ENCODE data around the gene CDCP1.

Gene CDCP1

DNA sequence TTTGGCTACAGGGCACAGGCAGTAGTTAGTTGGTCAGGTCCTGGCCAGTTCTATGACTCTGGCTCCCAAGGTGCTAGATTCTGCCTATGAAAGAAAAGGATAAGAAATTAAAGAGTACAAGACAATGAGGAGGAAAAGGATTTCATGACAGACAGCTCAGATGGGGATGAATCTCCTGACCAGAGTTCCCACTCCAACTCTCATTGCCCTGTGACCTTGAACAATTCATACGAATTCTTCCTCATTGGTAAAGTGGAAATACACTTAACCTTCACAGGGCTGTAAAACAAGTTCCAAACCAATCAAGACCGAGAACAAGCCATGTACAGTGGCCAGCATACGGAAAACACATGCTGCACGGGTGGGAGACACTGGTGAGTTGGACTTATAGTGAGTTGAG is 96.4 kb downstream of the CDCP1 start:
- no peaks in the 10 kb centered on the region for H3K4me1 ChIP-seq (ENCODE audit: control insufficient read depth in 1 of 2, insufficient read depth in 2 of 2, low read length in 2 of 2)
- H3K36me3 ChIP-seq (ENCODE audit: control insufficient read depth in 1 of 2, insufficient read depth in 2 of 2, low read length in 2 of 2): no peaks in the 10 kb centered on the region
- no peak overlapping the region for H3K27ac ChIP-seq (ENCODE audit: low read depth, low read length)
- peaks cover 0 to 7% of the 10 kb centered on the region in 2 donors for H3K27me3 ChIP-seq (ENCODE audit: control insufficient read depth in 1 of 2, insufficient read depth in 2 of 2, low read length in 2 of 2)
- no peak overlapping the region for H3K4me3 ChIP-seq (ENCODE audit: low read depth in 1 of 2, low read length in 2 of 2)
- H3K9me3 ChIP-seq (ENCODE audit: control insufficient read depth in 1 of 2, low read length in 2 of 2): no peaks in the 10 kb centered on the region
- H3K9ac ChIP-seq (ENCODE audit: low read depth in 1 of 2, low read length in 2 of 2): no peak overlapping the region

- Histone ChIP-seq H3K9me3 (ENCODE audit: control insufficient read depth in 1 of 2, low read length in 2 of 2) (no peaks in the 10 kb centered on the region), H3K27me3 (ENCODE audit: control insufficient read depth in 1 of 2, insufficient read depth in 2 of 2, low read length in 2 of 2) (peaks cover 0 to 7% of the 10 kb centered on the region in 2 donors), H3K36me3 (ENCODE audit: control insufficient read depth in 1 of 2, insufficient read depth in 2 of 2, low read length in 2 of 2) (no peaks in the 10 kb centered on the region), H3K4me3 (ENCODE audit: low read depth in 1 of 2, low read length in 2 of 2) (no peak overlapping the region), H3K4me1 (ENCODE audit: control insufficient read depth in 1 of 2, insufficient read depth in 2 of 2, low read length in 2 of 2) (no peaks in the 10 kb centered on the region), H3K9ac (ENCODE audit: low read depth in 1 of 2, low read length in 2 of 2) (no peak overlapping the region), H3K27ac (ENCODE audit: low read depth, low read length) (no peak overlapping the region)
Observed at GRCh38 chr3:45048244-45048643, 97.9 kb downstream of the CDCP1 start.

DNA sequence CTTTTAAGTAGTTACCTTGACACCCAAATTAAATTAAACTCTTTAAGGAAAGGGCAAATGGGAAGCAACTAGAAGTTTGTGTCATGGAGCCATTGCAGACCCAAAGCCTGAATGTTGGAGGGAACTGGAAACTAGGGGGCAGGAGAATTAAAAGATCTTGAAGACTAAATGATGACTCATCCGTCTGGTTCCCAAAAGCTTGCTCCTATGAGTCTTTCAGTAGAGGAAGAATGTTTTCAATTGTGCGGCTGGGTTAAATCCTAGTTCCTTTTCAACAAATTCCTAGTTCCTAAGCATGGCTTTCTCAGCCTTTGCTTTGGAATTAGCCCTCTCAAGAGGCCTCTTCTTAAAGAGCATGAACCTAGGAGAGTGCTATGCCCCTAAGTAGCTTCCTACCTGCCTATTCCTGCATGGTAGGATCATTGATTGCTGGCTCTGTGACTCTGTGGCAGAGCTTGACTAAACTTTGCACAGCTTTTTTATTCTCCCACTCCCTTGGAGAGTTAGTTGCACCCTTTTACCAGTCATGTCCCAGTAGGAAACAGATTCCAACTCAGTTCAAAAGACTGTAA is 102.4 kb downstream of the CDCP1 start:
- Histone ChIP-seq H3K36me3 (ENCODE audit: control insufficient read depth in 1 of 2, insufficient read depth in 2 of 2, low read length in 2 of 2) (no peaks in the 10 kb centered on the region), H3K27me3 (ENCODE audit: control insufficient read depth in 1 of 2, insufficient read depth in 2 of 2, low read length in 2 of 2) (peaks cover 0 to 7% of the 10 kb centered on the region in 2 donors), H3K4me1 (ENCODE audit: control insufficient read depth in 1 of 2, insufficient read depth in 2 of 2, low read length in 2 of 2) (peaks cover 0 to 5% of the 10 kb centered on the region in 2 donors), H3K9me3 (ENCODE audit: control insufficient read depth in 1 of 2, low read length in 2 of 2) (no peaks in the 10 kb centered on the region), H3K4me3 (ENCODE audit: low read depth in 1 of 2, low read length in 2 of 2) (no peak overlapping the region), H3K27ac (ENCODE audit: low read depth, low read length) (no peak overlapping the region), H3K9ac (ENCODE audit: low read depth in 1 of 2, low read length in 2 of 2) (no peak overlapping the region)

DNA sequence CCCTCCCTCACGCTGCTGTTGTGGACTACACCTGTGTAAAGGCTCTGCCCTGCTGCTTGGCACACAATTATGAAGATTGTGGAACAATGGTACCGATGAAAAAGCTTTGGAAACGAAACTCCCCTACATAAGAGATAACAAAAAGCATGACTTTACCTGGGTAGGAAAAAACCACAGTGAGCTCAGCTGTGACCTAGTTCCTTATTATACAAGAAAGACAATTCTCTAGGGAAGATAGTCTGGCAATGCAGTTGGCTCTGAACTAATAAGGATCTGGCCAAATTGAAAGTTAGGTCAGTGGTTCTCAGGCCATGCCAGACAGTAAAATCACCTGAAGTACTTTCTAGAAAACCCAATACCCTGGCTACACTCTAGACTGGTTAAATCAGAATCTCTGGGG is 104.0 kb downstream of the CDCP1 start:
- peaks cover 0 to 8% of the 10 kb centered on the region in 2 donors for H3K4me1 ChIP-seq (ENCODE audit: control insufficient read depth in 1 of 2, insufficient read depth in 2 of 2, low read length in 2 of 2)
- H3K27ac ChIP-seq (ENCODE audit: low read depth, low read length): no peak overlapping the region
- no peak overlapping the region for H3K4me3 ChIP-seq (ENCODE audit: low read depth in 1 of 2, low read length in 2 of 2)

DNA sequence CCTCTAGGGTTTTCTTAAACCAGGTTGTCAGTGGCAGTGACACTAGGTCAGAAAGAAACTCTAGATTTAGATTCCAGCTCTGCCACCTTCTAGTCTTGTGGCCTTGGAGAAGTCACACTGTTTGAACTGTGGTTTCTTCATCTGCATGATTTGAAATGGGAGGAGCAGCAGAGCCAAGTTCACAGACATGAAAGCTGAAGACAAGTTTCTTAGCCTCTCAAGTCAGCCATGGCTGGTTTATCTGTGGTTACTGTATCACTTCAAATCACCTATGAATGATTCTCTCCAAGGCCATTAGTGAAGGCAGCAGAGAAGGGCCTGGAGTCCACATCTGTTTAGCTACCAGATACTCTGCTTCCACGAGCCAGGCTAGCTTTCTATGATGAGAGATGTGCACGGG is 104.5 kb downstream of the CDCP1 start:
- H3K36me3 ChIP-seq (ENCODE audit: control insufficient read depth in 1 of 2, insufficient read depth in 2 of 2, low read length in 2 of 2): no peaks in the 10 kb centered on the region
- no peak overlapping the region for H3K9ac ChIP-seq (ENCODE audit: low read depth in 1 of 2, low read length in 2 of 2)
- peaks cover 6 to 8% of the 10 kb centered on the region in 2 donors for H3K27me3 ChIP-seq (ENCODE audit: control insufficient read depth in 1 of 2, insufficient read depth in 2 of 2, low read length in 2 of 2)
- peaks cover 0 to 8% of the 10 kb centered on the region in 2 donors for H3K4me1 ChIP-seq (ENCODE audit: control insufficient read depth in 1 of 2, insufficient read depth in 2 of 2, low read length in 2 of 2)
- no peaks in the 10 kb centered on the region for H3K9me3 ChIP-seq (ENCODE audit: control insufficient read depth in 1 of 2, low read length in 2 of 2)
- no peak overlapping the region for H3K27ac ChIP-seq (ENCODE audit: low read depth, low read length)
- H3K4me3 ChIP-seq (ENCODE audit: low read depth in 1 of 2, low read length in 2 of 2): no peak overlapping the region

More for the DNA sequence above, 104.0 kb downstream of the CDCP1 start:
- no peaks in the 10 kb centered on the region for H3K9me3 ChIP-seq (ENCODE audit: control insufficient read depth in 1 of 2, low read length in 2 of 2)
- H3K27me3 ChIP-seq (ENCODE audit: control insufficient read depth in 1 of 2, insufficient read depth in 2 of 2, low read length in 2 of 2): peaks cover 1 to 3% of the 10 kb centered on the region in 2 donors
- no peak overlapping the region for H3K9ac ChIP-seq (ENCODE audit: low read depth in 1 of 2, low read length in 2 of 2)
- H3K36me3 ChIP-seq (ENCODE audit: control insufficient read depth in 1 of 2, insufficient read depth in 2 of 2, low read length in 2 of 2): no peaks in the 10 kb centered on the region

DNA sequence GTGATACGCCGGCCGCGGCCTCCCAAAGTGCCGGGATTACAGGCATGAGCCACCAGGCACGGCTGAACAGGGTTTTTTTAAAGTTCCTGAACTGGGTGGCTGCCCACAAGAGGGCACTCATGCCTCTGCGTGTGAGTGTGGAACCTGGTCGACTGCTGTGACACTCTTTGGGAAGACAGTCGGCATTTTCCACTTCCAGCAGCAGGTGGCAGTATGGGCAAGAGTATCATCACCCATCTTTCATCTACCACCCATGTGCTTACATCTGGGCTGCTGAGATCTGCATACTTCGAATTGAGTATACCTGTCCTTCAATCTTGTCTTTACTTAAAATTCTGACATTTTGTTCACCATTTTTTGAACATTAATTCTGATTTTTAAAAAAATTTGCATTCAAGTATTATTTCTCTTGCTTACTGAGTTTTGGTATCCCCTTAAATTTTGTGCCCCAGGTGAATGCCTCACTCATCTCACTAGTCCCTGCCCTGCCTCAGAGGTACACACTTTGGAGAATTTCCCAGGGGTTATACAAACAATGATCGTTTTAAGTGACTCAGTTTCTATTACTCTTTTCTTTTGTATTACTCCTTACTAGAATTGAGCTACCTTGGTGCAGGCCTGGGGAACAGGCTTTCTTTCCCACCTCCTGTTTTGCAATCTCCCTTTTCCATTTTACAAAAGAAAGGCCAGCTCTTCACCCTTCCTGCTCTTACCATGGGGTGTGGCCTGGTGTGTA is 108.3 kb downstream of the CDCP1 start:
- H3K36me3 ChIP-seq (ENCODE audit: control insufficient read depth in 1 of 2, insufficient read depth in 2 of 2, low read length in 2 of 2): no peaks in the 10 kb centered on the region
- H3K4me1 ChIP-seq (ENCODE audit: control insufficient read depth in 1 of 2, insufficient read depth in 2 of 2, low read length in 2 of 2): peaks cover 12 to 29% of the 10 kb centered on the region in 2 donors
- H3K4me3 ChIP-seq (ENCODE audit: low read depth in 1 of 2, low read length in 2 of 2): no peak overlapping the region
- H3K9ac ChIP-seq (ENCODE audit: low read depth in 1 of 2, low read length in 2 of 2): no peak overlapping the region
- peaks cover 7 to 14% of the 10 kb centered on the region in 2 donors for H3K27me3 ChIP-seq (ENCODE audit: control insufficient read depth in 1 of 2, insufficient read depth in 2 of 2, low read length in 2 of 2)
- H3K9me3 ChIP-seq (ENCODE audit: control insufficient read depth in 1 of 2, low read length in 2 of 2): no peaks in the 10 kb centered on the region
- H3K27ac ChIP-seq (ENCODE audit: low read depth, low read length): no peak overlapping the region

GRCh38 chr3:45035441-45036301 is 110.5 kb downstream of the CDCP1 start:
- Histone ChIP-seq H3K4me3 (ENCODE audit: low read depth in 1 of 2, low read length in 2 of 2) (peak overlapping the region; percentile 47 to 50), H3K36me3 (ENCODE audit: control insufficient read depth in 1 of 2, insufficient read depth in 2 of 2, low read length in 2 of 2) (no peaks in the 10 kb centered on the region), H3K27me3 (ENCODE audit: control insufficient read depth in 1 of 2, insufficient read depth in 2 of 2, low read length in 2 of 2) (peaks cover 7 to 14% of the 10 kb centered on the region in 2 donors), H3K4me1 (ENCODE audit: control insufficient read depth in 1 of 2, insufficient read depth in 2 of 2, low read length in 2 of 2) (peaks cover 12 to 24% of the 10 kb centered on the region in 2 donors), H3K9me3 (ENCODE audit: control insufficient read depth in 1 of 2, low read length in 2 of 2) (no peaks in the 10 kb centered on the region), H3K9ac (ENCODE audit: low read depth in 1 of 2, low read length in 2 of 2) (peak overlapping the region in 1 of 2 donors; percentile 3), H3K27ac (ENCODE audit: low read depth, low read length) (no peak overlapping the region)

DNA sequence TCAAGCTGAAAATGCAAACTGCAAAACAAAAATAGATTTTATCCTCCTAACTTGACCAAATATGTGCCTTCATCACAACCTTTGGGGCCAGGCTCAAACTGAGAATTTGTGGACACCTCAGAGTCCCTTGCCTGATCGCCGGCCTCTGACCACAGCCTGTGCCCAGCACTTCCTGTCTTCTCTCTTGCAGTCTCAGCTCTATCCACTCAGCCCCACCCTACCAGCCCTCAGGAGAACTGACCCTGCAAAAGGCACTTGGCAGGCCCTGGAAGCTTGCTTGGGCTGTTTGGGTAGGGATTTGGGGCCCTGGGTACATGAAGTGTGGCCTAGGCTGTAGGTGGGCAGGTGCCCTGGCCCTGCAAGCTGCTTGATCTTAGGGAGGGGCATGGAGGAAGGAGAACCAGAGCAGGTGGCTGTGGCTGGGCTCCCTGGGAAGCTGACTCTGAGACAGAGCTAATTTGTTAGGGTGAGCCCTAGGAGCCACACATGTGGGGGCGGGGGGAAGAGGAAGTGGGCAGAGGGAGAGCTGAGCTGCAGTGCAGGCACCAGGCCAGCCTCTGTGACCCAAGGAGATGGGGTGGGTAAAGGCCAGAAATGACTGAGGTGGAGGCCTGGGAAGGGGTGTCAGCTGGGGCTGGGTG is 111.4 kb downstream of the CDCP1 start:
- Histone ChIP-seq H3K4me1 (ENCODE audit: control insufficient read depth in 1 of 2, insufficient read depth in 2 of 2, low read length in 2 of 2) (peaks cover 12 to 24% of the 10 kb centered on the region in 2 donors), H3K27me3 (ENCODE audit: control insufficient read depth in 1 of 2, insufficient read depth in 2 of 2, low read length in 2 of 2) (peaks cover 7 to 14% of the 10 kb centered on the region in 2 donors), H3K27ac (ENCODE audit: low read depth, low read length) (no peak overlapping the region), H3K4me3 (ENCODE audit: low read depth in 1 of 2, low read length in 2 of 2) (peak overlapping the region in 1 of 2 donors; percentile 35), H3K36me3 (ENCODE audit: control insufficient read depth in 1 of 2, insufficient read depth in 2 of 2, low read length in 2 of 2) (no peaks in the 10 kb centered on the region), H3K9me3 (ENCODE audit: control insufficient read depth in 1 of 2, low read length in 2 of 2) (no peaks in the 10 kb centered on the region), H3K9ac (ENCODE audit: low read depth in 1 of 2, low read length in 2 of 2) (no peak overlapping the region)

- Histone ChIP-seq H3K27me3 (ENCODE audit: control insufficient read depth in 1 of 2, insufficient read depth in 2 of 2, low read length in 2 of 2) (peaks cover 7 to 14% of the 10 kb centered on the region in 2 donors), H3K9me3 (ENCODE audit: control insufficient read depth in 1 of 2, low read length in 2 of 2) (no peaks in the 10 kb centered on the region), H3K4me1 (ENCODE audit: control insufficient read depth in 1 of 2, insufficient read depth in 2 of 2, low read length in 2 of 2) (peaks cover 12 to 24% of the 10 kb centered on the region in 2 donors), H3K4me3 (ENCODE audit: low read depth in 1 of 2, low read length in 2 of 2) (no peak overlapping the region), H3K36me3 (ENCODE audit: control insufficient read depth in 1 of 2, insufficient read depth in 2 of 2, low read length in 2 of 2) (no peaks in the 10 kb centered on the region), H3K27ac (ENCODE audit: low read depth, low read length) (no peak overlapping the region), H3K9ac (ENCODE audit: low read depth in 1 of 2, low read length in 2 of 2) (no peak overlapping the region)
Observed at GRCh38 chr3:45033791-45034190, 112.4 kb downstream of the CDCP1 start.
